ENCODE data around the gene COMMD7.

GRCh38 chr20:32661820-32662528 lies 81.3 kb downstream of the COMMD7 start:
- TF ChIP-seq CTCF (conservative IDR thresholded peaks at IDR 0.05) (no peak), EZH2 (IDR thresholded peaks at IDR 0.05; ENCODE audit: low read depth) (no peak)
